PC-9 (cell line): ENCODE data around the gene DACT2.

Experiments used
- CTCF ChIP-seq: fragments of 200-600 bp; sonication (generic); conservative IDR thresholded peaks from 2 replicates; pipeline ENCODE4 v1.6.1; 2017; ENCODE audit warnings: mixed run types, antibody characterized with exemption, mild to moderate bottlenecking, moderate library complexity
- EZH2 ChIP-seq: fragments of 200-600 bp; sonication (generic); IDR thresholded peaks from 2 replicates; pipeline ENCODE4 v1.8.0; 2017; ENCODE audit warnings: antibody characterized with exemption, low read depth

DNA sequence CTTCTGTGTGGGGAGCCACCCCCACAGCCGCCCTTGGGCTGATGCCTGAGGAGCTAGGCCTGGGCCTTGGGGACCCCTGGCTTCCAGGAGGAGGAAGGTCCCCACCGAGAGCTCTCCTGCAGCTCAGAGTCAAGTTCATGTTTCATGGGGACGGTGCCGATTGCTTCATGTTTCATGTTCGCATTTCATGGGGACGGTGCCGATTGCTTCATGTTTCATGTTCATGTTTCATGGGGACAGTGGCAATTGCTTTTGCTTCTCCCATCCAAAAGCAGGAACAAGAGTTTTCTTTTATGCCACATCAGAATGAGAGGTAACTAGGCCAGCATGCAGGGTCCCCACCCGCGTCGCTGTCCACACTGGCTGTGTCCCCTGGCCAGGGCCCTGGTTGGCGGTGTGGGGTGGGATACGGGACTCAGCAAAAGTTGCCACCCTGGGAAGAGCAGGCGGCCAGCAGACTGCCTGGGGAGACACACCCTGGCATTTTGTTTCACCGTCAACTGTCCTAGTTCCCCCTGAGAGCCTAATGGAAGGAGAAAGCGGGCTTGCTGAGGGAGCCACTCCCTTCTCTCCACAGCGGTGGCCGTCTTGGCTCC lies 46.0 kb downstream of the DACT2 start:
- 0 out of 2 replicates have a peak, but pooled peaks have one; percentile 42 for TF ChIP-seq EZH2
- no peak for TF ChIP-seq CTCF
